Body of pancreas (tissue), 4 donors: Measurements from ENCODE around the gene PDGFD.

Source experiments
- POLR2A ChIP-seq, 3 donors: fragments of 450-650 bp; IDR thresholded peaks; one replicate each; pipeline ENCODE4 v1.6.1; 2016; ENCODE audit warnings: antibody characterized with exemption in 3 of 3, mild to moderate bottlenecking in 2 of 3
- TF ChIP-seq, protein P1 (sequence below), 7 experiments: fragments of 450-650 bp in 4 of 7; fragments of 200-600 bp in 3 of 7; sonication (generic) in 3 of 7; IDR thresholded peaks; one replicate each; pipeline ENCODE4 v1.5.1; 2016 to 2019; ENCODE audit warnings: antibody characterized with exemption in 7 of 7

- TF ChIP-seq, protein P1, sequence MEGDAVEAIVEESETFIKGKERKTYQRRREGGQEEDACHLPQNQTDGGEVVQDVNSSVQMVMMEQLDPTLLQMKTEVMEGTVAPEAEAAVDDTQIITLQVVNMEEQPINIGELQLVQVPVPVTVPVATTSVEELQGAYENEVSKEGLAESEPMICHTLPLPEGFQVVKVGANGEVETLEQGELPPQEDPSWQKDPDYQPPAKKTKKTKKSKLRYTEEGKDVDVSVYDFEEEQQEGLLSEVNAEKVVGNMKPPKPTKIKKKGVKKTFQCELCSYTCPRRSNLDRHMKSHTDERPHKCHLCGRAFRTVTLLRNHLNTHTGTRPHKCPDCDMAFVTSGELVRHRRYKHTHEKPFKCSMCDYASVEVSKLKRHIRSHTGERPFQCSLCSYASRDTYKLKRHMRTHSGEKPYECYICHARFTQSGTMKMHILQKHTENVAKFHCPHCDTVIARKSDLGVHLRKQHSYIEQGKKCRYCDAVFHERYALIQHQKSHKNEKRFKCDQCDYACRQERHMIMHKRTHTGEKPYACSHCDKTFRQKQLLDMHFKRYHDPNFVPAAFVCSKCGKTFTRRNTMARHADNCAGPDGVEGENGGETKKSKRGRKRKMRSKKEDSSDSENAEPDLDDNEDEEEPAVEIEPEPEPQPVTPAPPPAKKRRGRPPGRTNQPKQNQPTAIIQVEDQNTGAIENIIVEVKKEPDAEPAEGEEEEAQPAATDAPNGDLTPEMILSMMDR (IDR thresholded peaks at IDR 0.05), result no peak
- TF ChIP-seq POLR2A (IDR thresholded peaks at IDR 0.05), result no peak
Measured at GRCh38 chr11:103910721-103911120, 253.2 kb downstream of the PDGFD start.
